GM23338 (cell line): ENCODE data around the gene NTRK1.

Experiments
- CTCF ChIP-seq, 2 experiments: fragments of 200-600 bp in 1 of 2; sonication (generic) in 1 of 2; conservative IDR thresholded peaks; 2 replicates each; pipeline versions ENCODE4 v1.5.1 to v1.6.1; 2016 to 2017; ENCODE audit warnings: antibody characterized with exemption in 2 of 2, low read depth in 2 of 2, mild to moderate bottlenecking in 2 of 2, moderate library complexity in 1 of 2
- ETS1 ChIP-seq: IDR thresholded peaks from 2 replicates; pipeline ENCODE4 v1.6.1; 2016; ENCODE audit warnings: antibody characterized with exemption
- EZH2 ChIP-seq: fragments of 200-600 bp; sonication (generic); IDR thresholded peaks from one replicate; pipeline ENCODE4 v1.8.0; 2017; ENCODE audit warnings: antibody characterized with exemption, mild to moderate bottlenecking, low read depth; ENCODE audit not compliant: unreplicated experiment
- EZH2phosphoT487 ChIP-seq: fragments of 200-600 bp; sonication (generic); IDR thresholded peaks from one replicate; pipeline ENCODE4 v1.8.1; 2018; ENCODE audit warnings: antibody characterized with exemption; ENCODE audit not compliant: unreplicated experiment

GRCh38 chr1:156895927-156896326 is 35.3 kb downstream of the NTRK1 start:
- TF ChIP-seq CTCF (conservative IDR thresholded peaks at IDR 0.05; ENCODE audit: low read depth in 2 of 2) = no peak
- no peak for TF ChIP-seq EZH2
- no peak for TF ChIP-seq EZH2phosphoT487
- no peak for TF ChIP-seq ETS1
